ENCODE measurements around the gene EFCAB11.

DNA sequence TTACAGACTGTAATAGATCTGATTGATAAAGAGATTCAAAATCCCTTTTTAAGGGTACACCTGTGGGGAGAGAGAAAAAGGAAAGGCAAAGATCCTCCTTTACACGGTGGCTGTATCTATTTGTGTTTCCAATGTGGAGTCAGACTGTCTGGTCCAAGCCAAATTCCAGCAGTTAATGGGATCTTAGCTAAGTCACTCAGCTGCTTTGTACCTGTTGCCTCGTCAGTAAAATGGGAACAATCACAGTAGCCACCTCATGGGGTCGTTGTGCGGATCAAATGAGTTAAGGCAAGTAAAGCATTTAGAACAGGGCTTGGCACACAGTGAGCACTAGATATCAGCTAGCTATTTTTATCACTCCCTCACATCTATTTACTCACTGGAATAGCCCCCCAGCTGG is 46.9 kb downstream of the EFCAB11 start:
- TF ChIP-seq, protein P1, sequence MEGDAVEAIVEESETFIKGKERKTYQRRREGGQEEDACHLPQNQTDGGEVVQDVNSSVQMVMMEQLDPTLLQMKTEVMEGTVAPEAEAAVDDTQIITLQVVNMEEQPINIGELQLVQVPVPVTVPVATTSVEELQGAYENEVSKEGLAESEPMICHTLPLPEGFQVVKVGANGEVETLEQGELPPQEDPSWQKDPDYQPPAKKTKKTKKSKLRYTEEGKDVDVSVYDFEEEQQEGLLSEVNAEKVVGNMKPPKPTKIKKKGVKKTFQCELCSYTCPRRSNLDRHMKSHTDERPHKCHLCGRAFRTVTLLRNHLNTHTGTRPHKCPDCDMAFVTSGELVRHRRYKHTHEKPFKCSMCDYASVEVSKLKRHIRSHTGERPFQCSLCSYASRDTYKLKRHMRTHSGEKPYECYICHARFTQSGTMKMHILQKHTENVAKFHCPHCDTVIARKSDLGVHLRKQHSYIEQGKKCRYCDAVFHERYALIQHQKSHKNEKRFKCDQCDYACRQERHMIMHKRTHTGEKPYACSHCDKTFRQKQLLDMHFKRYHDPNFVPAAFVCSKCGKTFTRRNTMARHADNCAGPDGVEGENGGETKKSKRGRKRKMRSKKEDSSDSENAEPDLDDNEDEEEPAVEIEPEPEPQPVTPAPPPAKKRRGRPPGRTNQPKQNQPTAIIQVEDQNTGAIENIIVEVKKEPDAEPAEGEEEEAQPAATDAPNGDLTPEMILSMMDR (IDR thresholded peaks at IDR 0.05): no peak
- no peak for TF ChIP-seq POLR2A (IDR thresholded peaks at IDR 0.05)
- no peak for TF ChIP-seq EP300 (IDR thresholded peaks at IDR 0.05)

Data from ovary (tissue), 3 donors.